ENCODE data around the gene MYOF.
"Not testable (repeated sequence)": the region's sequence is repeated elsewhere in the genome, so short reads cannot be mapped to it uniquely, and the experiment has no call there.

Gene MYOF

GRCh38 chr10:93451244-93451947, 30.7 kb downstream of the MYOF start:
- DNase-seq: no peak

- no peak for DNase-seq
Observed at GRCh38 chr10:93447970-93448369, 34.2 kb downstream of the MYOF start.

- DNase-seq: no peak
Observed at GRCh38 chr10:93447019-93447418, 35.1 kb downstream of the MYOF start.

- no peak for DNase-seq
Observed at GRCh38 chr10:93445978-93446720, 36.0 kb downstream of the MYOF start.

GRCh38 chr10:93445097-93445960, 36.8 kb downstream of the MYOF start:
- peak; percentile 90 for DNase-seq

- no peak for DNase-seq
Observed at GRCh38 chr10:93443481-93443880, 38.7 kb downstream of the MYOF start.

- not testable (repeated sequence) for DNase-seq
Observed at GRCh38 chr10:93442721-93443120, 39.4 kb downstream of the MYOF start.

- DNase-seq: peak; percentile 46
Observed at GRCh38 chr10:93440591-93441091, 41.5 kb downstream of the MYOF start.

GRCh38 chr10:93438613-93439253, 43.4 kb downstream of the MYOF start:
- DNase-seq: peak; percentile 40

- peak; percentile 87 for DNase-seq
Observed at GRCh38 chr10:93437946-93438612, 44.1 kb downstream of the MYOF start.

- DNase-seq: peak; percentile 99
Observed at GRCh38 chr10:93437086-93437945, 44.8 kb downstream of the MYOF start.

- peak; percentile 98 for DNase-seq
Observed at GRCh38 chr10:93436591-93437085, 45.5 kb downstream of the MYOF start.

GRCh38 chr10:93435621-93436397, 46.3 kb downstream of the MYOF start:
- peak; percentile 67 for DNase-seq

GRCh38 chr10:93434991-93435491, 47.1 kb downstream of the MYOF start:
- DNase-seq: peak; percentile 26

GRCh38 chr10:93431361-93431760, 50.8 kb downstream of the MYOF start:
- no peak for DNase-seq

GRCh38 chr10:93425861-93426260, 56.3 kb downstream of the MYOF start:
- DNase-seq: no peak

- no peak for DNase-seq
Observed at GRCh38 chr10:93422118-93422517, 60.0 kb downstream of the MYOF start.

GRCh38 chr10:93420944-93421825, 60.9 kb downstream of the MYOF start:
- no peak for DNase-seq

GRCh38 chr10:93420091-93420490, 62.0 kb downstream of the MYOF start:
- DNase-seq: peak; percentile 73

Data from fibroblast of upper back skin (primary cell).